IPS DF 19.7 (cell line): ENCODE results near the gene RXFP1.
A peak's percentile ranks its signal among the peaks of the same experiment; 100 is the strongest.

Source experiments
- DNase-seq: peaks from one replicate; pipeline ENCODE4 v3.0.0-alpha.2; 2013; ENCODE audit warnings: low read depth, low spot score

RXFP1 gene

DNA sequence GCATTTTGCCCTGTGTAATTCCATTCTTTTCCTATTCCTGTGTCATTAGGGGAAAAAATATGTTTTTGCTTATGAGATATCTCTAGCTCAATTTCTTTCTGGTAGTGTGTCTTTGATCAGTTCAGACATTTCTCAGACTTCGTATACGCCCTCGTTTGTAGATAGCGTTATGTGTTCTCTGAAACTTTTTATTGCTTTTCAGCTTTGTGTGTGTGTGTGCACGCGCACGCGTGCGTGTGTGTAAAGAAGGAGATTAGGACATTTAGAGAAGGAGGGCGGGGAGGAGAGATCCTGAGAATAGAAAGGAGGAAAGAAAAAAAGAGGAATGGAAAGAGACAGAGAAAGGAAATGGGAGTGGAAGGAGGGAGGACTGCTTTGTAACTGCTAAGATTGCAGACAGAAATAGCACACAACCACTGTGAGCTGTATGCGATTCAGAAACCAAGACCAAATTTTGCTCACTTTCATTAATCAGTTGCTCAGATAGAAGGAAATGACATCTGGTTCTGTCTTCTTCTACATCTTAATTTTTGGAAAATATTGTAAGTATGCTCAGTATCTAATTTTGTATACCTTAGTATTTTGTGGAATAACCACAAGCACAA is at the start of gene RXFP1:
TSS of gene RXFP1 (plus strand) at position 399 of the 605 bp plus-strand sequence. CDS start at position 494, 95 bp downstream.
- DNase-seq: no peak

DNA sequence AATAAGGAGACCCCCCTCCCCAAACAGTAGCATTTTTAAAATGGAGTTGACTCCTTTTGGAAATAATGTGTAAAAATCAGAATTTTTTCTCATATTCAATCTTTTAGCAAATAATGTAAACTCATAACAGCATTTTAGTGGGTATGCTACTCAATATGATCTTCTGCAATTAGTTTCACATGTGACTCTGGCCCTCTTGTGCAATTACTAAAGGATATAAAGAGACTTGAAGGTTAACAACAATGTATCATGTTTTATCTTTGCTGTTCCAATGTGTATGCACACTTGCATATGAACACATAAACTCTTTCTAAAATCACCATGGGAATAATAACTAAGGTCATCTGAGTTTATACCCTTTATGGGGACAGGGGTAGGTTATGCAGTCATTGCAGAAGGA is 39.9 kb upstream of the RXFP1 start:
- no peak for DNase-seq

DNA sequence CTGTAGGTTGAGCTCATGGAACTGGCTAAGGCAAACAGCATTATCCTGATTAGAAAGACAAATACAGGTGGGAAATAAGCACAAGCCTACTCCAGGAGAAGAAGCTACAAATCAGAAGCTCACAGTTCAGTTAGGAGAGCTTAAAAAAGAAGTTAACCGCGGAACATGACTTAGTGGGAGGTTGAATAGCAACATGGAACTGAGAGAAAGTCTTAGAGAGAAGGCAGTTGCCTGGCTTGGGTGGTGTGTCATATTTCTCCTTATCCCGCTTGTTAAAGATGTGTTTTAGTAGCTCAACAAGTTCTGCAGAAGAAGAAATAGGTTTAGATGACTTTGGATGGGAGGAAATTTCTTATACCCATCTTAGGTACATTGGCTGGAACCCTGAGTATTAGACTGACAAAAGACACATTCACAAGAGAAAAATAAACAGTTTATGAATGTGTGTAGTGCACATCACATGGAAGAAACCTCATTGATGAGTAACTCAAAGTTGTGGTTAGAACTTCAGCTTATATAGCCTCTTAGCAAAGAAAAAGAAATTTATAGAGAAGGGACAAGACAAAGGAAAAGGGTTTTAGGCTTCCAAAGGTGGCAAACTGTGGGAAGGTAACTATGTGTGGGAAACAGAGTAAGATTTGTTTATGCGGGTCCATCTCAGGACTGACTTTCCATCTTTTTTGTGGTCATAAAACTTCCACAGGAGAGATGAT is 37.4 kb upstream of the RXFP1 start:
- no peak for DNase-seq

DNA sequence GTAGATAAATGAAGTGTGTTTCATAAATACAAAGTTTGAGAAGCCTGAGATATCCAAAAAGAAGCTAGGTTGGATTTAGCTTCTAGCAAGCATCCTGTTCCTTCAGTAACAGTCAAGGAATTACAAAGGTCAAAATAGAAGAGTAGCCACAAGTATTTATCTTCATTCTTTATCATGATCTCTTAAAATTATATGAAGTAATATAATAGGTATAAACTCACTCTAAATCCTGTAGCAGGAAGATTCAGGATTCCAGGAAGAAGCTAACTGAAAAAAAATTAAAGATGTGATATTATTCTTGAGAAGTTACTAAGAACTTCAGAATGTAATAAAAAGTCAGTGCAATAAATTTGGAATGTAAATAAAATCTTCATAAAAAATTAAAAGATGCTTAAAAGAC is 31.1 kb upstream of the RXFP1 start:
- DNase-seq: no peak

DNA sequence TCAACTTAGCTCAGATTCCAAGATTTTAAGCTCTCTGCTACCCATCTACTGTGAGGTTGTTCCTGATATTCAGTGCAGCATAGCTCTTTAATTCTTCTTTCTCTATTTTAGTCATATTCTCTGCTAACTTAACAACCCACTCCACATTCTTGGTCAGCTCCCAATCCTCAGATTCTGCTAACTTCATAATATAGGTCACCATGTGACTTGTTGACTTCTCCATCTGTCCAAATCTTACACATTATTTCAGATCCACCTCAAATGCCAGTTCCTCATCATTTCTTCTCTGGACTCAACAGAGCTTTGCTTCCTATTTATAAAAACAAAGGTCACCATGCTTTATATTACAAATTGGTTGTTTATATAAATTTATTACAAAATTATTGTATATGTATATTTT is 29.3 kb upstream of the RXFP1 start:
- no peak for DNase-seq

DNA sequence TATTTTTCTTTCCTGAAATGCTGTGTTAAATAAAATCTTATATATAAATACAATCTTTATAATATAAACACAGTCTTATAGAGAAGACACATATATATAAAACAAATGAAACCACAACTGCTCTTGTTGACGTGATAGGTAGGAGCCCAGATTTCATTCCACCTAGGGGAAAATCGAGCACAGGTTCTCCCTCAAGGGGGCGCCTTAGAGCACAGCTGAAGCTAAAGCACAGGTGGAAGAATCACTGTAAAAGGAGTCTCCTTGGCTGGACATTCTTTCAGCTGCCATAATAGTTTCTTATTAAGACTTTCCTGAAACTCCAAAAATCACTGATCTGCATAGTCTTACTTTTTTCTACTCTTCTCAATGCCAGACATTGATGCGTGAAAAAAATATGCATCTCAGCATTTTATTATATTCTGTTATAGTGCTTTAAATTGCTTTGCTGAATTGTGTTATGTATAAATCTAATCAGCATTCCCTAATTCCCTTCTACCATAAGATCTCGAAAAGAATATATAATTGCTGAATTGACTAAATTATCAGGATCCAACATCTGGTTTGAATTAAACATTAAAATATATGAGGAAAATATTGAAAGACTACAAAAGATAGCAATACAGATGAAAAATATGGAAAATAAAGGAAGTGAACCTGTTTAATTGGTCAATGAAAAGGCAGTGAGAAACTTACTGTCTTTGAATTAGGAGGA is 25.5 kb upstream of the RXFP1 start:
- peak; percentile 9 for DNase-seq

DNA sequence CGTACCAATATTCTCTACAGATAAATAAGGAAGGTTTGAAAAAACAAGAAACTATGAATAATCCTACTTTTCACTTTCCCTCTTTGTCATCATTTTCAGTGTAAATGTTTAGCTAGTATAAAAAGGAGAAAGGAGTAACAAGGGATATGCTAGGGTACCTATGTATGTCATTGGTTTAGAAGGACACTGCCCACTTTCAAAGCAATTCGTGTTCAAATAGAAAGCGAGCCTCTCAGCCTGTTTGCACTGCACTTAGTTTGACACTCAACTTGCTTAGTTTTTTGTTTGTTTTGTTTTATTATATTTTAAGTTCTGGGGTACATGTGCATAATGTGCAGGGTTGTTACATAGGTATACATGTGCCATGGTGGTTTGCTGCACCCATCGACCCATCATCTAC is 21.6 kb upstream of the RXFP1 start:
- no peak for DNase-seq

DNA sequence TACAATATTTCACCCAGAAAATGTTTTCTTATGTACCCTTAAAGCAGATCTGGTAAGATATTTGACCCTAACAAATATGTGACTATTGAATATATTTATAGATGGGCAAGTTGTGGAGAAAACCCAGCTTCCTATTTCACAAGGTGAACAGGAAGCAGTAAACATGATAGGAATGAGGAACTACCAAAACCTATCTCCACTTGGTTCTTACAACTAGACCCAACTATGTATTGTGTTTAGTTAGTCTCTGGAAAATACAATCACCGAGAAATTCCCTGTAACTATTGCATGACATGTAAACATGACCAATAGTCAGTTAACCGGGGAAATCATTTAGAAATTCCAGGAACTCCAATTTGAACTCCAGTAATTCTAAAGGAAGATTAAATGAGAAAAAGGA is 8.4 kb upstream of the RXFP1 start:
- no peak for DNase-seq

DNA sequence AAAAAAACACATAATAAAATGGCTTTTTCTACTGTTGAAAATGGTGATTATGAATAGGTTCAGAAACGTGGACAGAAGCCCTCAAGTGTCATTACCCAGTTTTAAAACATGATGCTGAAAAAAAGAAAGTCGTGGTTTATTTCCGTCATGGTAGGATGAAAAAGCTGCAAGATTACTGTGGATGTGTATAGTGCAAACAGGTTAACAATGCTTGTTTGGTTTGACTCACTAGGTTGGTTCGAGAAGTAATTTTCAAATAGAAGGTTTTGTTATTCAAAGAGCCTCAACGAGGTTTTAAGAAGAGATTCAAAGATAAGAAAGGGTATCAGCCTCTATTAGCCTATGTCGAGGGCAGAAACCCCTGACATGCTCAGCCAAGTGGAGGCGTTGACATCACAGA is 2.5 kb upstream of the RXFP1 start:
- DNase-seq: no peak

DNA sequence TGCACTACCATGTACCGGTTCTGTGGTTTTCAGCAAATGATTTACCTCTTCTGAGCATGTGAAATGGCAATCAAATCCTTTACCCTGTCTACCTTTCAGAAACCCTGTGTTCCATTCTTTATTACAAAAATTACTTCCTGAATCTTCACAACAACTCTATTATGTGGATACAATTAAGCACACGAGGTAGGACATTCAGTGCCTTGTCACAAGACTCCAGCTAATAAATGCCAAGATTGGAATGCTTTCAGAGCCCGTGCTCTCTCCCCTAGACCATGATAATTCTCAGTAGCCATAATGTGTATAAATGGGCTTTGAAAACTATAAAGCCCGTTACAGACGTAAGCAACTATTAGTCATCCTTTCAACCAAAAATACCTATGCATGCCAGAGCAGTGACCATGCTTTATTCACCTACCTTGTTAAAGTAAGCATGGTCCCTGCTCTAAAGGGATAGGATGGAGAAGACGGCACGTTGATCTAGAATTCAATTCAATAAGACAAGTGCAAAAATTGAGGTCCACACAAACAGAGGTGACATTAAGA is 2.4 kb downstream of the RXFP1 start:
- DNase-seq: no peak

DNA sequence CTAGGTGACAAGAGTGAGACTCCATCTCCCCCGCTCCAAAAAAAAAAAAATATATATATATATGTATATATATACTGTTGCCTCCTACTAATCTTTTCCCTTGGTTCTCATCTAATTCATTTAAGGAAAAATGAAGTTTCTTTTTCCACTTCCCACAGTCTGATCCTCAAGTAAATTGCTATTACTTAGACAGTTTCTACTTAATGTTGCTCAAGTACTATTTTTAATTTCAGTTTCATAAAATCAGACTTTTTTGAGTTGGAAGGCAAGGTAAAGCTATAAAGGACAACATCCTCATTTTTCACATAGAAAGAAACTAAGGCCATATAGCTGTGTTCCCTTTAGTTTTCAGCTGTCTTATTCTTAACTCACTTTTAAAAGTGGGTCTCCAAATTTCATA is 5.8 kb downstream of the RXFP1 start:
- no peak for DNase-seq

DNA sequence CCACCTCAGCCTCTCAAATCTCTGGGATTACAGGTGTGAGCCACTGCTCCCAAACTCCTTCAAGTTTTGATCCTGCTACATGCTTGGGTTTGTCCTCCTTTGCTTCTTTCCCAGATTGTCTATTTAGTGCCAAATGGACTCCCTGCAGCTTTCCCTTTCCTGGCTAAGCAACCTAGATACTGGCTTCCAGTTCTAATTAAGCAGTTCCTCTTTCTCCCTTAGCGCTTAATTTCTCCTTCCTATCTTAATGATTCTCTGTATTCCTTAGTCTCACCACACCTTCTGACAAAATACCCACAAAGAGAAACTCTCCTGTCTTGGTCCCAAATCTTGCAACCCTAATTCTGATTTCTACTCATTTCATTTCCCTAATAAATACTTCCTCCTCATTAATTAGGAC is 7.8 kb downstream of the RXFP1 start:
- no peak for DNase-seq

DNA sequence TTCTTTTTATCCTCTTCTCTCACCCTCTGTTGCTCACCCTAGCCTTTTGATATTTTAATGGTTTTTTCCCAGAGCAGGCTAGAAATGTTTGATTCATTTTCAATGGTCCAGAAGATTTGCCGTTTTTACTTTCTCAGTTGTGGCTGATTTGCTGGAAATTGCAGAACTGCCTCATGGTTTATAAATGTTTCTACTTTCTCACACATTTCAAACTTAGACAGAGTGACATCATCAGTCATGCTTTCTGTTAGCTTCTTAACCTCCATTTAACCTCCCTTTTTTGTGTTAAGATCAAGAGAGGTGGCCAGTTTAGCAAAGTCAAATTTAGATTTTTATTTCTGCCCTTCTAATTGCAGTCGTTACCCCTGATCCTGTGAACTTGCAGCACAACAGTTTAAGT is 8.7 kb downstream of the RXFP1 start:
- DNase-seq: no peak

DNA sequence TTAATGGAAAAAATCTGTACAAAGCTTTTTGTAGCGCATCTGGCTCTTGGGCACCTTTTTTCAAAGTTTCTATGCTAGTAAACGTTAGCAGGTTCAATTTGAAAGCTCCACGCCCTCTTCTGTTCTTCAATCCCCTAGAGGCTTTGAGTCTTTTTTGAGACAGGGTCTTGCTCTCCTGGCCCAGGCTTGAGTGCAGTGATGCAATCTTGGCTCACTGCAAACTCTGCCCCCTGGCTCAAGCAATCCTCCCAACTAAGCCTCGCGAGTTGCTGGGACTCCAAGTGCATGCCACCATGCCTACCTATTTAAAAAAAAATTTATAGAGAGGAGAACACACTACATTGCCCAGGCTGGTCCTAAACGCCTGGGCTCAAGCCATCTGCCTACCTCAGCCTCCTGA is 9.2 kb downstream of the RXFP1 start:
- DNase-seq: no peak

DNA sequence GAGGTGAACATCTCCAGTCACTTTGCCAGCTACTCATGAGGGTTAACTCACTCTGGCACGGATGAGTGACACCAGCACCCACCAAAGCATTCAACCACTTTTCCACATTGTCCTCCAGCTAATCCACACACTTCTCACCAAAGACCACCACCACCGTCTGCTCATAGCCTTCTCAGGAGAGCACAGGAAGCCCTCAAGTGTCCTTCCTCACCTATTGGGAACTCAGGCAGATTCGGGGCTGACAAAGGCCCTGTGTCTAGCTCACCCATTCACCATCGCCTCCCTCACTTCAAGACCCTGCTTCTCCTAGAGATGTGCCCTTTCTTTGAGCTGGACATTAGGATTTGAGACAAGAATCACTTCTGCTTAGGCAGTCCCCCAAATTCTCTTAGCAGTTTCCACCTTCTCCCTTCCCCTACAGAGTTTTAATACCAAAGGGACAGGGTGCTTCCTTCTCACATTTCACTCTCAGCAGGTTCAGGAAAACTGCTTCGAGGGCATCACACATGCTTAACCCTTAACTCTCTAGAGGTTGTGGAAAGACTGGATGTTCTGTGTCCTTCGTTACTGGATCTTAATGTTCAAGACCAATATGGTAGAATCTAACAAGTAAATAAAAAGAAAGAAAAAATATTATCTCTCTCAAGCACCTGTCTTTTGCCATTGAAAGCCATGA is 11.0 kb downstream of the RXFP1 start:
- DNase-seq: no peak

DNA sequence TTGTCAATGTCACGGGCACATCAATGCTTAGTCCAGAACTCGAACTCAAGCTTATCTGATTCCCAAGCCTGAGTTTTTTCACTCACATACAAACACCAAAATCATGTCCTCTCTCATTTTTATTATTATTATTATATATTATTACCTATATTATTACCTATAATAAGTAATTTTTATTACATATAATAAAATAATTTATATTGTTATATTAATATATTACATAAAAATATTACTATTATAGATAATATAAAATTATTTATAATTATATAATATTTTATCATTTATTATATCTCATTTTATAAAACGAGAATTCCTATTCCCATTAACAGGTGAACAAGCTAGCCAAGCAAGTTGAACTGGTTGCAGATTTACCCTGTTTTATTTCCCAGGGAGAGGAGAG is 13.0 kb downstream of the RXFP1 start:
- no peak for DNase-seq

DNA sequence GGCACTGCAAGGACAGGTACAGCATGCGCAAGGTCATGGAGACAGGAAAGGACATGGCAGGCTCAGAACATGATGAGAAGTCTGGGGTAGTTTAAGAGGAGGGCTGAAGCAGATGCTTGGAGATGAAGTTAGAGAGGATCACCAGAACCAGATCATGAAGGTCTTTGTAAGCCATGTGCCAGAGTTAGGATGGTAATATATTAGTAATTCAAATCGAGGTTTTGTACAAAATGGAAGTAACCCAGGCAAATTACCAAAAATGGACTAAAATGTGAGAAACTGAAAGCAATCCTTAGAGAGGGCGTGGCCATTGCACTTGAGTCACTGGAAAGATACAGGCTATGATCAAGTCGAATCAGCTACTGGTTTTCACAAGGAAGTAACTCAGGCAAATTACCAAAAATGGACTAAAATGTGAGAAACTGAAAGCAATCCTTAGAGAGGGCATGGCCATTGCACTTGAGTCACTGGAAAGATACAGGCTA is 13.5 kb downstream of the RXFP1 start:
- no peak for DNase-seq

DNA sequence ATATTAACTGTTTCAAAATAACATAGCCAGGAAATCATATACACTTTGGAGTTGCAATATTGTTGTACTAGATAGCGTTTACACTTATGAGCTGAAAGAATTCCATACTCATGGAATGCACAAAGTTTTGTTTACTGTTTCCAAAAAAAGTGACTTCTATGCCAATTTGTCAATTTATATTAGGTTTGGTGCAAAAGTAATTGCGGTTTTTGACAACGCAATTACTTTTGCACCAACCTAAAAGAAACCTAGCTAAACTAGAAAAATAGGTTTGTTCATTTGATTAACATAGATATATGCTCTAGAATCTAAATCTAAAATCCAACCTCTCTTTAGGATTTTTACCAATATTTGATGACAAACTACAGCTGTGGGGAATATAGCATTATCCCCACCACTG is 15.2 kb downstream of the RXFP1 start:
- DNase-seq: no peak

DNA sequence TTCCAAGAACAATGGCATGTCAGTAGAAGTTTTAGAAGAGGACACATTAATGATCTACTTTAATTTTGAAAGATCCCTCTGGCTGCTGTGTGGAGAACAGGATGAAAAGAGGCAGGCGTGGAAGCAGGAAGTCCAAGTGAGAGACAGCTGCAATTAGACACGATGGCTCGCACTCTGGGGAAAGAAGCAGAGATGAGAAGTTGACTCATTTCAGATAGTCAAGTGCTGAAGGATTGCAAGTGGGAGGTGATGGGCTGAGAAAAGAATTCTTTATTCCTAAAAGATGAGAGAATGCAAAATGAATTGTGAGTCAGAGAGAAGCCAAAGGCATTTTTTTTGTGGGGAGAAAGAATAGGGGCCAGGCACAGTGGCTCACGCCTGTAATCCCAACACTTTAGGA is 16.5 kb downstream of the RXFP1 start:
- DNase-seq: no peak

DNA sequence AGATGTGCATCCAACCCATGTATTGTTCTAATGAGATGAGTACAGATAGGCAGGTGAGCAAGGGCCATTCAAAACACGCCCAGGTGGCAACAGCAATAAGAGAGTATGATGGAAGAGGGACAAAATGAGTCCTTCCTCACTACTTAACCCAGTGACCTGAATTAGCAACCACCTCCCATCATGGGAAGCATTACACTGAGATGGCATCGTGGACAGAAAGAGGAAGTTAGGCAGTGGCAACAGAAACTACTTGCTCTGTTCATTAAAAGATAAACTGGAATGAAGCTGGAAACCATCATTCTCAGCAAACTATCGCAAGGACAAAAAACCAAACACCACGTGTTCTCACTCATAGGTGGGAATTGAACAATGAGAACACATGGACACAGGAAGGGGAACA is 17.2 kb downstream of the RXFP1 start:
- no peak for DNase-seq

DNA sequence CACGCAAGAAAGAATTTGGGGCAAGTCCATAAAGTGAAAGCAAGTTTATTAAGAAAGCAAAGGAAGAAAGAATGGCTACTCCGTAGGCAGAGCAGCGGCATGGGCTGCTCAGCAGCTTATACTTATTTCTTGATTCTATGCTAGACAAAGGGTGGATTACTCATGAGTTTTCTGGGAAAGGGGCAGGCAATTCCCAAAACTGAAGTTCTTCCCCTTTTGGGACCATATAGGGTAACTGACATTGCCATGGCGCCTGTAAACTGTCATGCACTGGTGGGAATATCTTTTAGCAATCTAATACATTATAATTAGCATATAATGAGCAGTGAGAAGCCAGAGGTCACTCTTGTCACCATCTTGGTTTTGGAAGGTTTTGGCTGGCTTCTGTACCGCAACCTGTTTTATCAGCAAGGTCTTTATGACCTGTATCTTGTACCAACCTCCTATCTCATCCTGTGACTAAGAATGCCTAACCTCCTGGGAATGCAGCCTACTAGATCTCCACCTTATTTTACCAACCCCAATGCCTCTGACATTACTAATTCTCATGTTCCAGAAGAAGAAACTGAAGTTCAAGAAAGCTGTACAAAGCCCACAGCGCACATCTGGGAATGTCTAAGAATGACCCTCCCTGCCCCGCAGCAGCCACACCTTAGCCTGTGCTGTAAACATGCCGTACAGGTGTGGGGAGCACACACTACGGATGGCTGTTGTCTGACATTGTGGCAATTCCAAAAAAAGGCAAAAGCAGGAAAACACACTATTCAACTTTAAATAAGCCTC is 18.6 kb downstream of the RXFP1 start:
- DNase-seq: no peak
